Right atrium auricular region (tissue), 2 donors: ENCODE data around the gene SPOCK1. TPM values are rescaled to one million over a fixed set of nuclear protein-coding genes. Genes with fewer than 3 reads are reported as not detected.

Experiments used
- DNase-seq: peaks from one replicate; pipeline ENCODE4 v3.0.0-alpha.2; 2019; ENCODE audit warnings: low spot score
- H3K27ac ChIP-seq, 2 donors: fragments of 200-600 bp; sonication (generic); 1 replicate in 1 of 2; 2 replicates in 1 of 2; pipeline ENCODE4 v1.5.1; 2016 to 2019
- H3K27me3 ChIP-seq, 2 donors: fragments of 200-600 bp; sonication (generic); one replicate each; pipeline versions ENCODE4 v1.5.1 to v1.6.0; 2017 to 2019
- H3K36me3 ChIP-seq: fragments of 200-600 bp; sonication (generic); one replicate; pipeline ENCODE4 v1.5.1; 2016
- H3K4me1 ChIP-seq, 2 donors: fragments of 200-600 bp; sonication (generic); one replicate each; pipeline versions ENCODE4 v1.5.1 to v1.6.0; 2017 to 2019
- H3K4me3 ChIP-seq, 2 donors: fragments of 200-600 bp; sonication (generic); 1 replicate in 1 of 2; 2 replicates in 1 of 2; pipeline ENCODE4 v1.5.1; 2017 to 2019; ENCODE audit warnings: mild to moderate bottlenecking in 1 of 2, moderate library complexity in 1 of 2
- H3K9me3 ChIP-seq, 2 donors: fragments of 200-600 bp; sonication (generic); one replicate each; pipeline ENCODE4 v1.5.1; 2019
- total RNA-seq, 2 donors: library from RNA; depleted of rRNA; stranded (reverse); fragments of >200 nt; gene quantifications; one replicate each; pipeline ENCODE4 v1.1.0, GENCODE V29; 2016
- TF ChIP-seq, protein P1 (sequence below), 2 donors: fragments of 200-600 bp; sonication (generic); IDR thresholded peaks; one replicate each; pipeline ENCODE4 v1.5.1; 2019; ENCODE audit warnings: antibody characterized with exemption in 2 of 2

The SPOCK1 gene
- total RNA-seq, 2 donors from 2014 or later = 59.8 to 84.5 TPM

DNA sequence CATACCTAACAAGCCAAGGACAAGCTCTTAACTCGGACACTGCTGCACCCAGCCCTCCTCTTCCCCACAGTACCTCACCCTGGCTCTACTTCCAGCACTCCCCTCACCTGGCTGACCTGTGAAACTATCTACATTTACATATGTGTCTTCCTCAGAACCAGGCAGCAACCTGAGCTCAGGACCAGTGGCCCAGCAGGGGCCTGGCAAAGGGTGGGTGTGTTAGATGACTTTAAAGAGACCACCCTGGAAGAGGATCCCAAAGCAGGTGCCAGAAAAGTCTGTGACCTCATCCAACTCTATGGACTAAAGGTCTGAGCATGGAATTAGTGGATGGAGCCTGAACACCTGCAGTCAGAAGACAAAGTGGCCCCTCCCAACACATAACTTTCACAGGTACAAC lies 400.9 kb downstream of the SPOCK1 start:
- Histone ChIP-seq H3K27ac (no peak overlapping the region), H3K36me3 (no peaks in the 10 kb centered on the region), H3K4me1 (no peaks in the 10 kb centered on the region), H3K4me3 (no peak overlapping the region), H3K27me3 (no peaks in the 10 kb centered on the region), H3K9me3 (no peaks in the 10 kb centered on the region)
- DNase-seq = no peak
- TF ChIP-seq, protein P1, sequence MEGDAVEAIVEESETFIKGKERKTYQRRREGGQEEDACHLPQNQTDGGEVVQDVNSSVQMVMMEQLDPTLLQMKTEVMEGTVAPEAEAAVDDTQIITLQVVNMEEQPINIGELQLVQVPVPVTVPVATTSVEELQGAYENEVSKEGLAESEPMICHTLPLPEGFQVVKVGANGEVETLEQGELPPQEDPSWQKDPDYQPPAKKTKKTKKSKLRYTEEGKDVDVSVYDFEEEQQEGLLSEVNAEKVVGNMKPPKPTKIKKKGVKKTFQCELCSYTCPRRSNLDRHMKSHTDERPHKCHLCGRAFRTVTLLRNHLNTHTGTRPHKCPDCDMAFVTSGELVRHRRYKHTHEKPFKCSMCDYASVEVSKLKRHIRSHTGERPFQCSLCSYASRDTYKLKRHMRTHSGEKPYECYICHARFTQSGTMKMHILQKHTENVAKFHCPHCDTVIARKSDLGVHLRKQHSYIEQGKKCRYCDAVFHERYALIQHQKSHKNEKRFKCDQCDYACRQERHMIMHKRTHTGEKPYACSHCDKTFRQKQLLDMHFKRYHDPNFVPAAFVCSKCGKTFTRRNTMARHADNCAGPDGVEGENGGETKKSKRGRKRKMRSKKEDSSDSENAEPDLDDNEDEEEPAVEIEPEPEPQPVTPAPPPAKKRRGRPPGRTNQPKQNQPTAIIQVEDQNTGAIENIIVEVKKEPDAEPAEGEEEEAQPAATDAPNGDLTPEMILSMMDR (IDR thresholded peaks at IDR 0.05) = no peak

- TF ChIP-seq, protein P1 (IDR thresholded peaks at IDR 0.05) = no peak
- no peaks in the 10 kb centered on the region for H3K9me3 ChIP-seq
- H3K27ac ChIP-seq = no peak overlapping the region
- no peaks in the 10 kb centered on the region for H3K27me3 ChIP-seq
- H3K4me3 ChIP-seq = no peak overlapping the region
- no peaks in the 10 kb centered on the region for H3K4me1 ChIP-seq
- no peak for DNase-seq
- no peaks in the 10 kb centered on the region for H3K36me3 ChIP-seq
Measured at GRCh38 chr5:137097203-137097602, 401.9 kb downstream of the SPOCK1 start.

DNA sequence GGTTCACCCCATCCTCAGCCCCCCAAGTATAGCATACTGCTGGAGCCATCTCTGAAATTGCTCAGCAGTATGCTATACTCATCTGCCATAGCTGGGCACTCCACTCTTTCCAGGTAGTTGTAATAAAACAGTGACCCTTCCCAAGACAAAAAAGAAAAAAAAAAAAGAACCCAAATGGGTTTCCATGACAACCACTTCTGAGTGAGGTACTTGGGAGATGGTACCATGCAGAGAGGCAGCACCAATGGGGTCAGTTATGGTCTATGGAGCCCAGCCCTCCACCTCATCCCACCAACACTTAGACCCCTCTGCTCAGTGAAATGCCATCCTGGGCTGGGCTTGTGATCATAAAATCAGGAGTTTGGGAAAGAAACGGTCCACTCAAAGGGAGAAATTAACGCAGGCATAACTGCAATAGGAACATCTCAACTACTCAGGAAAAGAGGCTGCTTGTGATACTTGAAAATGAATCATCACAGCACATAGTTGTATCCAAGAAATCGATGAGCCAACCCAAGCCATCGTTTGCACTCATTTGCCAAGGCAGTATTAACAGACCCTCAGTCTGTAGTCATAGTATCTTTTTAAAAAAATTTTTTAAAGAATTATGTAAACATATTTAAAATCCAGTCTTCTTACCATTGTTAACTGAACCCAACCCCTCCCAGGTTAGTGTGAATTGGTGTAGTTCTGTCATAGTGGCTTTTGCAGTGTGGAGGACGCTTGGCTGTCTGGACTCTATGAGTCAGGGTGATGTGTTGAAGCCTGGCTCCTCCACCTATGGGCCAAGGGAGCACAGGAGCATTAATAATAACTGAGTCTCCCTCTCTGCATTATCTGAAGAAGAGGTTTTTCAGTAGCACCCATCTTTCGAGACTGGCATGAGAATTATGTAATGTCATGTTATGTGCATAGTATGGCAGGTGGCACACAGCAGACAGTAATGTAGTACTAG lies 402.7 kb downstream of the SPOCK1 start:
- TF ChIP-seq, protein P1 (IDR thresholded peaks at IDR 0.05) = no peak

GRCh38 chr5:137095597-137095996 lies 403.5 kb downstream of the SPOCK1 start:
- no peaks in the 10 kb centered on the region for H3K36me3 ChIP-seq
- no peak overlapping the region for H3K27ac ChIP-seq
- DNase-seq = no peak
- no peaks in the 10 kb centered on the region for H3K4me1 ChIP-seq
- no peaks in the 10 kb centered on the region for H3K9me3 ChIP-seq
- TF ChIP-seq, protein P1 (IDR thresholded peaks at IDR 0.05) = no peak
- H3K27me3 ChIP-seq = no peaks in the 10 kb centered on the region
- no peak overlapping the region for H3K4me3 ChIP-seq

More for the DNA sequence above, 402.7 kb downstream of the SPOCK1 start:
- Histone ChIP-seq H3K36me3 (no peaks in the 10 kb centered on the region), H3K4me1 (no peaks in the 10 kb centered on the region), H3K27ac (no peak overlapping the region), H3K4me3 (no peak overlapping the region), H3K9me3 (no peaks in the 10 kb centered on the region), H3K27me3 (no peaks in the 10 kb centered on the region)
- no peak for DNase-seq

GRCh38 chr5:137092831-137093230 lies 406.3 kb downstream of the SPOCK1 start:
- Histone ChIP-seq H3K27me3 (no peaks in the 10 kb centered on the region), H3K36me3 (no peaks in the 10 kb centered on the region), H3K9me3 (no peaks in the 10 kb centered on the region), H3K4me1 (no peaks in the 10 kb centered on the region), H3K4me3 (no peak overlapping the region), H3K27ac (no peak overlapping the region)
- no peak for DNase-seq
- TF ChIP-seq, protein P1 (IDR thresholded peaks at IDR 0.05) = no peak
